ENCODE data around the gene NPHP3.

NPHP3 gene

DNA sequence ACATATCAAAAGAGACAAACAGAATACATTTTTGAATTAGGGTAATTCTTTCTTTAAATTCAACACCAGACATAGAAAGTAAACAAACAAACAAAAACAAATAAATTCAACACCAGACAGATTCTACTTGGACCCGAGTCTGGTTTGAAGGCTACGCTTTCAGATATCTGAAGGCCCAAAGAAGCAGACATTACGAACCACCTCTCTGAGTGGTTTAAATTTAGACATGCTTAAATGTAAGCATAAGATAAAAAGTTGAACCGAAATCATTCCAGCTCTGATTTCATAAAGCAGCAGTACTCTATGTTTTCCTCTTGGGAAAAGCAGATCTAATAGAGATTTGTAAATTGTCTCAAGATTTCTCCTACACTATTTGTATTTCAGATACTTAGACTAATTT lies 32.2 kb downstream of the NPHP3 start:
- TF ChIP-seq, protein P1, sequence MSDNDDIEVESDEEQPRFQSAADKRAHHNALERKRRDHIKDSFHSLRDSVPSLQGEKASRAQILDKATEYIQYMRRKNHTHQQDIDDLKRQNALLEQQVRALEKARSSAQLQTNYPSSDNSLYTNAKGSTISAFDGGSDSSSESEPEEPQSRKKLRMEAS (IDR thresholded peaks at IDR 0.05): no peak
- TF ChIP-seq TCF12 (IDR thresholded peaks at IDR 0.05; ENCODE audit: low read depth) (no peak), NFIC (IDR thresholded peaks at IDR 0.05) (no peak), YY1 (IDR thresholded peaks at IDR 0.05; ENCODE audit: low read depth) (no peak), EP300 (IDR thresholded peaks at IDR 0.05; ENCODE audit: borderline replicate concordance) (no peak), TAF1 (IDR thresholded peaks at IDR 0.05; ENCODE audit: low read depth) (no peak), RAD21 (IDR thresholded peaks at IDR 0.05; ENCODE audit: low read depth) (no peak), EGR1 (IDR thresholded peaks at IDR 0.05) (no peak), TEAD4 (IDR thresholded peaks at IDR 0.05) (no peak), FOXM1 (IDR thresholded peaks at IDR 0.05; ENCODE audit: borderline replicate concordance, low read depth) (no peak), CEBPB (IDR thresholded peaks at IDR 0.05) (no peak), CREB1 (IDR thresholded peaks at IDR 0.05; ENCODE audit: low read depth) (no peak), ZBTB7A (IDR thresholded peaks at IDR 0.05; ENCODE audit: low read depth) (no peak)
- TF ChIP-seq, protein P2, sequence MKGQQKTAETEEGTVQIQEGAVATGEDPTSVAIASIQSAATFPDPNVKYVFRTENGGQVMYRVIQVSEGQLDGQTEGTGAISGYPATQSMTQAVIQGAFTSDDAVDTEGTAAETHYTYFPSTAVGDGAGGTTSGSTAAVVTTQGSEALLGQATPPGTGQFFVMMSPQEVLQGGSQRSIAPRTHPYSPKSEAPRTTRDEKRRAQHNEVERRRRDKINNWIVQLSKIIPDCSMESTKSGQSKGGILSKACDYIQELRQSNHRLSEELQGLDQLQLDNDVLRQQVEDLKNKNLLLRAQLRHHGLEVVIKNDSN (IDR thresholded peaks at IDR 0.05): no peak
- TF ChIP-seq, protein P3, sequence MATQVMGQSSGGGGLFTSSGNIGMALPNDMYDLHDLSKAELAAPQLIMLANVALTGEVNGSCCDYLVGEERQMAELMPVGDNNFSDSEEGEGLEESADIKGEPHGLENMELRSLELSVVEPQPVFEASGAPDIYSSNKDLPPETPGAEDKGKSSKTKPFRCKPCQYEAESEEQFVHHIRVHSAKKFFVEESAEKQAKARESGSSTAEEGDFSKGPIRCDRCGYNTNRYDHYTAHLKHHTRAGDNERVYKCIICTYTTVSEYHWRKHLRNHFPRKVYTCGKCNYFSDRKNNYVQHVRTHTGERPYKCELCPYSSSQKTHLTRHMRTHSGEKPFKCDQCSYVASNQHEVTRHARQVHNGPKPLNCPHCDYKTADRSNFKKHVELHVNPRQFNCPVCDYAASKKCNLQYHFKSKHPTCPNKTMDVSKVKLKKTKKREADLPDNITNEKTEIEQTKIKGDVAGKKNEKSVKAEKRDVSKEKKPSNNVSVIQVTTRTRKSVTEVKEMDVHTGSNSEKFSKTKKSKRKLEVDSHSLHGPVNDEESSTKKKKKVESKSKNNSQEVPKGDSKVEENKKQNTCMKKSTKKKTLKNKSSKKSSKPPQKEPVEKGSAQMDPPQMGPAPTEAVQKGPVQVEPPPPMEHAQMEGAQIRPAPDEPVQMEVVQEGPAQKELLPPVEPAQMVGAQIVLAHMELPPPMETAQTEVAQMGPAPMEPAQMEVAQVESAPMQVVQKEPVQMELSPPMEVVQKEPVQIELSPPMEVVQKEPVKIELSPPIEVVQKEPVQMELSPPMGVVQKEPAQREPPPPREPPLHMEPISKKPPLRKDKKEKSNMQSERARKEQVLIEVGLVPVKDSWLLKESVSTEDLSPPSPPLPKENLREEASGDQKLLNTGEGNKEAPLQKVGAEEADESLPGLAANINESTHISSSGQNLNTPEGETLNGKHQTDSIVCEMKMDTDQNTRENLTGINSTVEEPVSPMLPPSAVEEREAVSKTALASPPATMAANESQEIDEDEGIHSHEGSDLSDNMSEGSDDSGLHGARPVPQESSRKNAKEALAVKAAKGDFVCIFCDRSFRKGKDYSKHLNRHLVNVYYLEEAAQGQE (IDR thresholded peaks at IDR 0.05; ENCODE audit: low read depth): no peak

DNA sequence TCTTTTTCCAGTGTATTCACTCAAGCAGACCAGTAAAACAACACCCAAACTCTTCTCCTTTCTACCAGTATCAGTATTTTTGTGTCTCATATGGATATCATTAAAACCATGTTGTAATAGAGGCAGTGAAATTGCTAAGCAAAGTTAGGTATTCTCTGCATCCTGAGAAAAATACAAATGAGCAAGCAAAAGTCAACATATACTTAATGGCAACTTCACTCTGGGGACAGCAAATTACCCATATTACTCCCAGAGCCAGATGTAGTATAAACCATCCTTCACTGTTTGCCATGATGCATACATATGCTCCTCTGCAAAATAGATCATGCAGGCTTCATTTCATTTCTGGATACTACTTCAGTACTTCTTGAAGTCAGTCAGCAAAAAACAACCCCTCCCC lies 40.0 kb downstream of the NPHP3 start:
- TF ChIP-seq, protein P1 (IDR thresholded peaks at IDR 0.05): no peak

DNA sequence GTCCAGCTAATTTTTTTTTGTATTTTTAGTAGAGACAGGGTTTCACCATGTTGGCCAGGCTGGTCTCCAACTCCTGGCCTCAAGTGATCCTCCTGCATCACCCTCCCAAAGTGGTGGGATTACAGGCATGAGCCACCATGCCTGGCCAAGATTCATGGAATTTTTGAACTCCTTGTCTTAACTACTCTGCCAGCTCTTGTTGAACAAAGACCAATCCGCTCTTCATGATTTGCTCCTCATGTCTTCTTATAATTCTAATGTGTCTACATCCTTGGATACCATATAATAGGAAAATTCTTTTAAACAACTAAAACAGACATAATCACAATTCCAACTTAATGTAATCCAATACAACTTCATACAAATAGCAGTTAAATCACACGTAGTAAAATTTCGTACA lies 40.8 kb downstream of the NPHP3 start:
- no peak for TF ChIP-seq TEAD4 (IDR thresholded peaks at IDR 0.05)
- TF ChIP-seq, protein P3 (IDR thresholded peaks at IDR 0.05; ENCODE audit: low read depth): no peak
- no peak for TF ChIP-seq RAD21 (IDR thresholded peaks at IDR 0.05; ENCODE audit: low read depth)
- TF ChIP-seq, protein P1 (IDR thresholded peaks at IDR 0.05): no peak
- no peak for TF ChIP-seq CREB1 (IDR thresholded peaks at IDR 0.05; ENCODE audit: low read depth)
- TF ChIP-seq ZBTB7A (IDR thresholded peaks at IDR 0.05; ENCODE audit: low read depth): no peak
- TF ChIP-seq FOXM1 (IDR thresholded peaks at IDR 0.05; ENCODE audit: borderline replicate concordance, low read depth): no peak
- TF ChIP-seq, protein P2 (IDR thresholded peaks at IDR 0.05): no peak
- TF ChIP-seq NFIC (IDR thresholded peaks at IDR 0.05): no peak
- no peak for TF ChIP-seq CEBPB (IDR thresholded peaks at IDR 0.05)
- no peak for TF ChIP-seq YY1 (IDR thresholded peaks at IDR 0.05; ENCODE audit: low read depth)
- TF ChIP-seq TCF12 (IDR thresholded peaks at IDR 0.05; ENCODE audit: low read depth): no peak
- no peak for TF ChIP-seq TAF1 (IDR thresholded peaks at IDR 0.05; ENCODE audit: low read depth)
- TF ChIP-seq EGR1 (IDR thresholded peaks at IDR 0.05): no peak
- TF ChIP-seq EP300 (IDR thresholded peaks at IDR 0.05; ENCODE audit: borderline replicate concordance): no peak

DNA sequence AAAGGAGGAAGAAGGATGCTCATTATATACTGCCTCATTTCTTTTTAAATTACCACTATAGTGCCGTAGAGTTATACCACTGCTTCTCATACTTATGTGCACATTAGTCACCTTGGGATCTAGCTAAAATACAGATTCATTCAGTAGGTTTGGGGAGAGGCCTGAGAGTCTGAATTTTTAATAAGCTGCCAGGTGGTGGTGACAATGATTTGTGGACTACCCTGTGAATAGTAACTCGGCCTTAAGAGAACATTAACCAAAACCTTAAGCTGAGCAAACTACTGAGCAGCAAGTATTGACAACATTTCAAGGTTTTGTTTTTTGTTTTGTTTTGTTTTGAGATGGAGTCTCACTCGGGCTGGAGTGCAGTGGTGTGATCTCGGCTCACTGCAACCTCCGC lies 42.3 kb downstream of the NPHP3 start:
- TF ChIP-seq, protein P1 (IDR thresholded peaks at IDR 0.05): no peak
- TF ChIP-seq TCF12 (IDR thresholded peaks at IDR 0.05; ENCODE audit: low read depth): no peak
- no peak for TF ChIP-seq EP300 (IDR thresholded peaks at IDR 0.05; ENCODE audit: borderline replicate concordance)
- TF ChIP-seq TEAD4 (IDR thresholded peaks at IDR 0.05): no peak
- TF ChIP-seq CEBPB (IDR thresholded peaks at IDR 0.05): no peak
- no peak for TF ChIP-seq YY1 (IDR thresholded peaks at IDR 0.05; ENCODE audit: low read depth)
- TF ChIP-seq, protein P3 (IDR thresholded peaks at IDR 0.05; ENCODE audit: low read depth): no peak
- no peak for TF ChIP-seq RAD21 (IDR thresholded peaks at IDR 0.05; ENCODE audit: low read depth)
- no peak for TF ChIP-seq TAF1 (IDR thresholded peaks at IDR 0.05; ENCODE audit: low read depth)
- TF ChIP-seq EGR1 (IDR thresholded peaks at IDR 0.05): no peak
- TF ChIP-seq NFIC (IDR thresholded peaks at IDR 0.05): no peak
- TF ChIP-seq ZBTB7A (IDR thresholded peaks at IDR 0.05; ENCODE audit: low read depth): no peak
- TF ChIP-seq CREB1 (IDR thresholded peaks at IDR 0.05; ENCODE audit: low read depth): no peak
- TF ChIP-seq FOXM1 (IDR thresholded peaks at IDR 0.05; ENCODE audit: borderline replicate concordance, low read depth): no peak
- TF ChIP-seq, protein P2 (IDR thresholded peaks at IDR 0.05): no peak
